Omental fat pad (tissue), 4 donors: Measurements from ENCODE around the gene TTBK1. TPM values are rescaled to one million over a fixed set of nuclear protein-coding genes. Genes with fewer than 3 reads are reported as not detected.

Source experiments
- ATAC-seq: fragments of 150-250 bp; one replicate; pipeline ENCODE4 v1.9.1; 2016; ENCODE audit warnings: mild to moderate bottlenecking, moderate library complexity; ENCODE audit not compliant: low FRiP score
- DNase-seq: peaks from one replicate; pipeline ENCODE4 v3.0.0-alpha.2; 2019; ENCODE audit warnings: low spot score
- CTCF ChIP-seq, 3 donors: fragments of 450-650 bp; IDR thresholded peaks; one replicate each; pipeline ENCODE4 v1.5.1; 2016 to 2017; ENCODE audit warnings: antibody characterized with exemption in 3 of 3, mild to moderate bottlenecking in 3 of 3, moderate library complexity in 2 of 3
- total RNA-seq, 4 donors: library from RNA; depleted of rRNA; stranded (reverse); fragments of >200 nt; gene quantifications; one replicate each; pipeline ENCODE4 v1.1.0, GENCODE V29; 2016

The TTBK1 gene
- total RNA-seq, 4 donors from 2014 or later, result not detected

GRCh38 chr6:43310134-43310533, 66.9 kb downstream of the TTBK1 start:
- ATAC-seq (no peak), DNase-seq (no peak)
- no peak for TF ChIP-seq CTCF (IDR thresholded peaks at IDR 0.05)

- DNase-seq, result no peak
- ATAC-seq, result no peak
- no peak for TF ChIP-seq CTCF (IDR thresholded peaks at IDR 0.05)
Observed at GRCh38 chr6:43310624-43311023, 67.3 kb downstream of the TTBK1 start.

- no peak for TF ChIP-seq CTCF (IDR thresholded peaks at IDR 0.05)
- no peak for ATAC-seq
- no peak for DNase-seq
Observed at GRCh38 chr6:43311666-43312065, 68.4 kb downstream of the TTBK1 start.

GRCh38 chr6:43313813-43314212, 70.5 kb downstream of the TTBK1 start:
- no peak for DNase-seq
- no peak for ATAC-seq
- no peak for TF ChIP-seq CTCF (IDR thresholded peaks at IDR 0.05)

- TF ChIP-seq CTCF (IDR thresholded peaks at IDR 0.05), result no peak
- ATAC-seq, result no peak
- DNase-seq, result no peak
Observed at GRCh38 chr6:43318011-43318410, 74.7 kb downstream of the TTBK1 start.

GRCh38 chr6:43325876-43326275, 82.6 kb downstream of the TTBK1 start:
- no peak for TF ChIP-seq CTCF (IDR thresholded peaks at IDR 0.05)
- DNase-seq (no peak), ATAC-seq (no peak)

- DNase-seq, result no peak
- no peak for ATAC-seq
- no peak for TF ChIP-seq CTCF (IDR thresholded peaks at IDR 0.05)
Observed at GRCh38 chr6:43328528-43328927, 85.2 kb downstream of the TTBK1 start.
